Measurements from ENCODE around the gene NDUFV1. TPM values are rescaled to one million over a fixed set of nuclear protein-coding genes. Genes with fewer than 3 reads are reported as not detected.

The NDUFV1 gene
- total RNA-seq, 1 donor: 116 TPM

DNA sequence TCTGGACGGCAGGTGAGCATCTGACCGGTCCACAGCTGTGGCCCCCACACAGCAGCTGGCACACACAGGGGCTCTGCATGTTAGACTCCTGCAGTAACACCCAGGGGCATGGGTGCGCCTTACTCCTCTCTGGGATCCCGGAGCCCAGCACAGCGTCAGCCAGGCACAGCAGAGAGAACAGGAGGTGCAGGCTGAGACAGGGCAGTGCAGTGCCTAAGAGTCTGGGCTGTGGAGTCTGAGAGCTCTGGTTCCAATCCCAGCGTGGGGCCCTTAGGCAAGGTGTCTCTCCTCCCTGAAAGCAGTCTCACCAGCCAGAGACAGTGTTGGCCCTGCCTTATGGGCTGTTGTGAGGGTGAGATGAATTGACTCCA lies 20.7 kb downstream of the NDUFV1 start:
- TF ChIP-seq, protein P1, sequence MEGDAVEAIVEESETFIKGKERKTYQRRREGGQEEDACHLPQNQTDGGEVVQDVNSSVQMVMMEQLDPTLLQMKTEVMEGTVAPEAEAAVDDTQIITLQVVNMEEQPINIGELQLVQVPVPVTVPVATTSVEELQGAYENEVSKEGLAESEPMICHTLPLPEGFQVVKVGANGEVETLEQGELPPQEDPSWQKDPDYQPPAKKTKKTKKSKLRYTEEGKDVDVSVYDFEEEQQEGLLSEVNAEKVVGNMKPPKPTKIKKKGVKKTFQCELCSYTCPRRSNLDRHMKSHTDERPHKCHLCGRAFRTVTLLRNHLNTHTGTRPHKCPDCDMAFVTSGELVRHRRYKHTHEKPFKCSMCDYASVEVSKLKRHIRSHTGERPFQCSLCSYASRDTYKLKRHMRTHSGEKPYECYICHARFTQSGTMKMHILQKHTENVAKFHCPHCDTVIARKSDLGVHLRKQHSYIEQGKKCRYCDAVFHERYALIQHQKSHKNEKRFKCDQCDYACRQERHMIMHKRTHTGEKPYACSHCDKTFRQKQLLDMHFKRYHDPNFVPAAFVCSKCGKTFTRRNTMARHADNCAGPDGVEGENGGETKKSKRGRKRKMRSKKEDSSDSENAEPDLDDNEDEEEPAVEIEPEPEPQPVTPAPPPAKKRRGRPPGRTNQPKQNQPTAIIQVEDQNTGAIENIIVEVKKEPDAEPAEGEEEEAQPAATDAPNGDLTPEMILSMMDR (IDR thresholded peaks at IDR 0.05; ENCODE audit: insufficient read depth, low read length): no peak
- DNase-seq (ENCODE audit: low read depth): no peak
- H3K4me3 ChIP-seq (ENCODE audit: low read depth, low read length): no peak overlapping the region

DNA sequence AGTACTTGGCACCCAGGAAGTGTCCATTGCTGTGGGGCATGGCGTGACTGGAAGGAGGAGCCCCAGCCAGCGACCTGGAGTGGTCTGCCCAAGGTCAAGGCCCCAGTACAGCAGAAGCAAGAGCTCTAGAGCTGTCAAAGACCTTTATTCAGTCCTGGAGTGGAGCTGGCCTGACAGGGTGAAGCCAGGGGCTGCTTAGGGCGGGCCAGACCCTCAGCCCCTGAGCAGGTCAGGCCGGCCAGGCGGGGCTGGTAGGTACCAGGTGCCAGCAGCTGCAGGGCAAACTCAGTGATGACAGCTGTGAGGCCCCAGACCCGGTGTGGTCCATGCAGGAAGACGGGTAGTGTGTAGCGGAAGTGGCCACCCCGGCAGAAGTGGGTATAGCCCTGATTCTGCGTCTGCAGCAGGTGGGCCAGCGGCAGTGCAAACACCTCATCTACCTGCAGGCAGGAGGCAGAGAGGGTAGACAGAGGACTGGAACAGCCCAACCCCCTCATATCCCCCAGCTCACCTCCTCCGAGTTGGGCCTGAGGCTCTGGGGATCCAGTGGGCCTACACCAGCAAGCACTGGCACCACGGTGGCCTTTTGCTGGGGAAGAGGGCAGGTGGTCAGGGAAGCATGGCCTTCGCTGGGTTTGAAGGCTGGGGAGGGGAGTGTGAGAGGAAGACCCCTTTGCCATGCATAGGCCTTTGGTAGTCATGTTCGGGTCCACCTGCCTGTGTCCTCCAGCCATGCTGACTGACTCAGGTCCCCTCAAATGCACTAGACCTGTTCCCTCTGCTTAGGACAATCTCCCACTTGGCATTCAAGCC lies 21.3 kb downstream of the NDUFV1 start:
- DNase-seq (ENCODE audit: low read depth): no peak
- TF ChIP-seq, protein P1 (IDR thresholded peaks at IDR 0.05; ENCODE audit: insufficient read depth, low read length): no peak
- H3K4me3 ChIP-seq (ENCODE audit: low read depth, low read length): no peak overlapping the region

- DNase-seq (ENCODE audit: low read depth): no peak
- TF ChIP-seq, protein P1 (IDR thresholded peaks at IDR 0.05; ENCODE audit: insufficient read depth, low read length): no peak
- H3K4me3 ChIP-seq (ENCODE audit: low read depth, low read length): peak overlapping the region; percentile 67
These were observed 22.1 kb downstream of the NDUFV1 start for GRCh38 chr11:67628710-67629385.

GRCh38 chr11:67629386-67630227 lies 22.9 kb downstream of the NDUFV1 start, which contains the start of gene NUDT8:
Gene NUDT8, minus strand, starts transcription at chr11:67629937. Its CDS starts 26 bp downstream, at chr11:67629911.
- DNase-seq (ENCODE audit: low read depth): peak; percentile 74
- TF ChIP-seq, protein P1 (IDR thresholded peaks at IDR 0.05; ENCODE audit: insufficient read depth, low read length): peak; percentile 82
- peak within 1 kb of the TSS; percentile 75 for H3K4me3 ChIP-seq (ENCODE audit: low read depth, low read length)

DNA sequence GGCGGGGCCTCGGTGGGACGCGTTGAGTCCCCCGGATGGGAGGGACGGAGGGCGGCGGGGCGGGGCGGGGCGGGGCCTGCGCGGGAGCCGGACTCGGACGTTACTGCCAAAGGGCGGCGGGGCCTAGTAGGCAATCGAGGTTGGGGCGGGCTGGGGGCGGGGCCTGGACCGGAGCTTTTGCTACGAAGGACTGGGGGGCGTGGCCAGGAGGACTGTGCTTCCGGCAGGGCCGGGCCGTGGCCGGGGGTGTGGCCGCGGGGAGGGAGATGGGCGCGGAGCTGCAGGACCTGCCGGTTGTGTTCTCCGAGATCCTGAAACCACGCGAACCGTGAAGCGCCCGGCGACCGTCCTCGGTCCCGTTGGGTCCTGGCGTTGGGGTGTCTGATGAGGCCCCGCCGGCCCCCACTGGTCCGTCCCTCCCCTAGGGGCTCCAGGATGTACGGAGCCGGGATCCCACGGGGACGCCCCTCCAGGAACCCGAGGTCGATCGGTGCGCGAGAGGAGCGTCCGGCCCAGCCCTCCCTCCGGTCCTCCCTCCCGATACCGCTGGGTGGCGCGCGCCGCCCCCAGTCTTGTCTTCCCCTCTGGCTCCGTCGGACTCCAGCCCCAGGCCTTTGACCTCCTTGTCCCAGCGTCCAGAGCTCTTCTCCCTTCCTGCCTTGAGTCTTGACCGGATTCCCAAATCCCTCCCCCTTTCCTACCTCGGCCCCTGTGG lies 23.6 kb downstream of the NDUFV1 start:
- TF ChIP-seq, protein P1 (IDR thresholded peaks at IDR 0.05; ENCODE audit: insufficient read depth, low read length): peak; percentile 75
- peak; percentile 95 for DNase-seq (ENCODE audit: low read depth)
- H3K4me3 ChIP-seq (ENCODE audit: low read depth, low read length): peak overlapping the region; percentile 75

GRCh38 chr11:67630943-67631331 lies 24.2 kb downstream of the NDUFV1 start:
- DNase-seq (ENCODE audit: low read depth): no peak
- peak overlapping the region; percentile 75 for H3K4me3 ChIP-seq (ENCODE audit: low read depth, low read length)

More at GRCh38 chr11:67630943-67631331, 24.2 kb downstream of the NDUFV1 start:
- TF ChIP-seq, protein P1 (IDR thresholded peaks at IDR 0.05; ENCODE audit: insufficient read depth, low read length): no peak
